HG03469 (cell line): Measurements from ENCODE around the gene CPNE6.

Source experiments
- ATAC-seq: cut with Tn5 transposase; IDR thresholded peaks from one replicate; pipeline ENCODE4 v1.9.1; 2021; ENCODE audit warnings: mild to moderate bottlenecking, moderate library complexity, moderate number of reproducible peaks; ENCODE audit not compliant: unreplicated experiment

The CPNE6 gene

GRCh38 chr14:24067133-24068082 is 4.0 kb upstream of the CPNE6 start:
- no peak for ATAC-seq

GRCh38 chr14:24068711-24069410 is 2.5 kb upstream of the CPNE6 start:
- no peak for ATAC-seq

GRCh38 chr14:24069411-24069735 is 2.0 kb upstream of the CPNE6 start:
- no peak for ATAC-seq

DNA sequence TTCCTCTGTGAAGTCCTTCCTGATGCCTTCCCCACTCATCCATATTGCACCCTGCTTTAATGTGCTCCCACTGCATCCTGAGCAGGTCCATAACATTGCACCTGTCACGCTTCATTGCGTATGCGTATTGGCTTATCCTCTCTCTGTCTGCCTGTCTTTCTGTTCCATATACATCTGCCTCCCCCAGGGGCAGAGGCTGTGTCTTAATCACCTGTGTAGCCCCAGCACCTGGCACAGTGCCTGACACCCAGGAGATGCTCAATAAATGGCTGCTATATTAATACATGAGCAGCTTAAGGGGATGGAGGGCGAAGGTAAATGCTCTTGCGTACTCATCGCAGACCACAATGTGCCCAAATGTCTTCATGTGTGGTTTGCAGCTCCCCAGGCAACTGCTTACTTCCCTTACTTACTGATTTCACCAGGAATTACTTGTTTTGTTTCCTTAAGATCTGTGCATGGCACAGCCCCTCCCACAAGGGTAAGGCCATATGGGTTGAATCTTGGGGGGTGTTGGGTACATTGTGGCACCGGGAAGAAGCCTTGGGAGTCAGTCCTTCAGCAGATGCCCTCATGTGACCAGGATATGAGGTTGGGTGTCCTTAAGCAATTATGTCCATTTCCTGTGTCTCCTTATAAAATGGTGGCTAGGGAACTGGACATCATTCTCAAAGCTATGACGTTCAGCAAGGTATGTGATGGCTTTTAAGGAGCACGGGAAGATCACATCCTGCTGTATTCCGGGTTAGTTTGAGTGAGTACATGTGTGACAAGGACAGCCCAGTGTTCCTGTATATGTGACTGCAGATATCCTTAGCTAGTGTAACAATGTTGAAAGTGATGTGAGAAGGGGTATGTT is 848 bp upstream of the CPNE6 start:
- ATAC-seq, result no peak

DNA sequence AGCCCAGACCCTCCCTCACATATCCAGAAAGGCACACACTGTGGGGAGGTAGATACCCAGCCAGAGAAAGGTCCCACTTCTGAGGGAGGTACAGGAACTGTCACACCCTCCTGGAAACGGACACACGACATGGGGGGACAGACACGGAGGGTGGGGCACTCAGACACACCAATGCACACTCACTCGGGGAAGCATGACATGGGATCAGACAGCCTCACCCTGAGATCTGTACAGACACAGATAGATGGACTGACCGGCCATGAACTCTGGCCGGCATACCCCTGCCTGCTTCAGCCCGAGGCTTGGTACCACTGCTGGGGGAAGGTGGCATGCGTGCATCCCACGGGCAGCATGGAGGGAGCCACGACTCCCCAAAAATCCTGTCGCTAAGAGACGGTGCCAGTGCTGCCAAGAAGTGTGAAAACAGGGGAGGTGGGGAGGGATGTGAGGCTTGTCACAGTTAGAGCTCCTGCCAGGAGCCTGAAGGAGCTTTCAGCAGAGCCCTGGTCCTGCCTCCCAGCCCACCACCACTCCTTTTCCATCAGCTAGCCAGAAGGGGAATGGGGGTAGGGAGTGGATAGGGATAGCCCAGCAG is 571 bp downstream of the CPNE6 start:
- ATAC-seq, result no peak

DNA sequence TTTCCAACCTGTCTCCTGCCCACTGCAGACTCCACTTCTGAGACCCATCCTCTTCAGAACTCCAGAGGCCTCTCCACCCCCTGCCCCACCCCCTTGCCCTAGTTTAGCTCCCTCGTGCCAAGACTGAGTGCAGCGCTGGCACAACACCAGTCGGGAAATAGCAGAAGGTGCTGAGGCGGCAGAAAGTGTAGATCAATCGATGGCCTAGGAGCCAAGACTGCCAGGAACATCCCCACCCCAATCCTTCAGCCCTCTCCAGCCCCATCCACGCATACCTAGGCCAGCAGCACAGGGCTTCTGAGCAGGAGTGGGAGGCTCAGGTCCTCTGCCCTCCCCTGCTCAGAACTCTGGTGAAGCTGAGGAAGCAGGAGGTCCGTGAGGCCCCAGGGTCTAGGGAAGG is 1.1 kb downstream of the CPNE6 start:
- no peak for ATAC-seq

DNA sequence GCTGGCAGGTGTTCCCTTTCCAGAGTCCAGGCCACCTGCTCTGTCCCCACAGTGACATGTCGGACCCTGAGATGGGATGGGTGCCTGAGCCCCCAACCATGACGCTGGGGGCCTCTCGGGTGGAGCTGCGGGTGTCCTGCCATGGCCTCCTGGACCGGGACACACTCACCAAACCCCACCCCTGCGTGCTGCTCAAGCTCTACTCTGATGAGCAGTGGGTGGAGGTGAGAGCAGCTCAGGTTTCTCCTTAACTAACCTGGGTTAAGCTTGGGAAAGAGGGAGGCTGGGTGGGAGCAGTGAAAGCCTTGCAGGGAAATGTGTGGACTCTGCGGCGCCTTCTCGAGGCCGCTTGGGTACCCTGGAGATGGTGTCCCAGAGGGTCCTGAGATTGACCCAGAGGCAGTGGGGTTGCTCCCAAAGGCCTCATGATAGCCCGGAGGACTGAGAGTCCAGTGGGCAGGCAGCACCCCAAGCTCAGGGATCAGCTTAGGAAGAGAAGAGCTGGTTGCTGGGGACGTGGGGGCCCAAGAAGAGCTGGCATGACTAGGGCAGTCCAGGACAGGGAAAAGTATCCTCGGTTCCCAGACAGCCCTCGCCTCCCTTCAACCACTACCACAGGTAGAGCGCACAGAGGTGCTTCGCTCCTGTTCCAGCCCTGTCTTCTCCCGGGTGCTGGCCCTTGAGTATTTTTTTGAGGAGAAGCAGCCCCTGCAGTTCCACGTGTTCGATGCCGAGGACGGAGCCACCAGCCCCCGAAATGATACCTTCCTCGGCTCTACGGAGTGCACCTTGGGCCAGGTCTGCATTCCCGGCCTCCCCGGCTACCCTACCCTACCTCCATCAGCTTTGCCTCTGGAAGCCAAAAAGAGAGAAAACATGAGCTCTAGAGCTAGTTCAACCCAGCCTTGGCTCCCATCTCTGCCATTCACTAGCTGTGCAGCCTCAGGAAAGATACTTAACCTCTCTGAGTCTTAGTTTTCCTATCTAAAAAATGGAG is 1.8 kb downstream of the CPNE6 start:
- ATAC-seq, result no peak

DNA sequence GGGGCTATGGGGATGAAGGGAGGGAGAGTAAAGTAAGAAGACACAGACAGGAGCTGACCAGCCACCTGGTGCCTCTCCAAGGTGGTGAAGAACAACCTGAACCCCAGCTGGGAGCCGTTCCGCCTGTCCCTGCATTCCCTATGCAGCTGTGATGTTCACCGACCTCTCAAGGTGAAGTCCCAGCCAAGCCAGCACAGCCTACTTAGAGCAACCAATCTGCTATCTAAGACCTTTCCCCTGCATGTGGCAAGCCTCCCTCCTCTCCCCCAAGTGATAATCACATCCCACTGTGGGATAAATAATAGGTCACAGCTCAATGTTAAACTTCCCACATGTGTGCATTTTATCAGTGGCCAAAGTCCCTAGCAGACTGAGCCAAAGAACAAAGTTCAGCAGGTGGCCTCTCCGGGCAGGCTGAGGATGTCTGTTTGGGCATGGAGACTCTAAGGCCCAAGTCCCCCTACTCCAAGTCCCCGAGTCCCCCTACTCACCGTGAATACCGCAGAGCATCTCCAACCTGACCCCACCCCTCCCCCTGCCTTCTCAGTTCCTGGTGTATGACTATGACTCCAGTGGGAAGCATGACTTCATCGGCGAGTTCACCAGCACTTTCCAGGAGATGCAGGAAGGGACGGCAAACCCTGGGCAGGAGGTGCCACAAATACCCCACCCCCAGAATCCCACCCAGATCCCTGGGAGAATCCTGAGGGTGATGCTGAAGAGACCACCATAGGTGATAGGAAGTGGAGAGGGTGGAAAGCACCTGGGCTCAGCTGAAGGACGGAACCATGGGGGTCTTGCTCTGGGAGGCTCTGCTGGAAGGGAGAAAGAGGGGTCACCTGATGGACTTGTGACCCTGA is 3.5 kb downstream of the CPNE6 start:
- ATAC-seq, result no peak

GRCh38 chr14:24075485-24076301 is 4.3 kb downstream of the CPNE6 start:
- ATAC-seq, result no peak

GRCh38 chr14:24076302-24076601 is 4.9 kb downstream of the CPNE6 start:
- no peak for ATAC-seq

DNA sequence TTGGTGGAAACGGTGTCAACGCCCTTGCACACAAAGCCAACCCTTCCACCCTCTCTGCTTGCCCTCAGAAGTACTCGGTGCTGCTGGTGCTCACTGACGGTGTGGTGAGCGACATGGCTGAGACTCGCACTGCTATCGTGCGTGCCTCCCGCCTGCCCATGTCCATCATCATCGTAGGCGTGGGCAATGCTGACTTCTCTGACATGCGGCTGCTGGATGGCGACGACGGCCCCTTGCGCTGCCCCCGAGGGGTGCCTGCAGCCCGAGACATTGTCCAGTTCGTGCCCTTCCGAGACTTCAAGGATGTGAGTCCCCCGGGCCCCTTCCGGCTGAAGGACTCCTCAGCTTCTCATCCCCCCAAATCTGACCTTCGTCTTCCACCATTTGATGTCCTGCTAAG is 5.7 kb downstream of the CPNE6 start:
- no peak for ATAC-seq

DNA sequence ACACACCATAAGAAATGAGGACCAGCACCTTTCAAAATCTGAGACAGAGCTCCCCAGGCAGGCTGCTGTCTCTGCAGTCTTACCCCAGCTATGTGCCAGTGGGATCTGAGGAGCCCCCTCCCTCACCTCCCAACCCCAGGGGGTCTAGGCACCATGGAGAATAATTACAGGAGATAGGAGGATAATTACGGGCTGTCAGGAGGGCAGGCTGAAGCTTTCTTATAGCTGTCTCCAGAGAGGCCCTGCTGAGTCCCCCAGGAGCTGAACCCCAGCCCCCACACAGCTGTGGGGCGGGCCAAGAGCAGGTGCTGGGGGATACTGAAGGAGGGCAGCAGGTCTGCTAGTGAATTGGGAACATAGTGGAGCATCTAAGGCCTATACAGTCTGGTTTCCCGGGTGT is 6.8 kb downstream of the CPNE6 start:
- ATAC-seq, result no peak

DNA sequence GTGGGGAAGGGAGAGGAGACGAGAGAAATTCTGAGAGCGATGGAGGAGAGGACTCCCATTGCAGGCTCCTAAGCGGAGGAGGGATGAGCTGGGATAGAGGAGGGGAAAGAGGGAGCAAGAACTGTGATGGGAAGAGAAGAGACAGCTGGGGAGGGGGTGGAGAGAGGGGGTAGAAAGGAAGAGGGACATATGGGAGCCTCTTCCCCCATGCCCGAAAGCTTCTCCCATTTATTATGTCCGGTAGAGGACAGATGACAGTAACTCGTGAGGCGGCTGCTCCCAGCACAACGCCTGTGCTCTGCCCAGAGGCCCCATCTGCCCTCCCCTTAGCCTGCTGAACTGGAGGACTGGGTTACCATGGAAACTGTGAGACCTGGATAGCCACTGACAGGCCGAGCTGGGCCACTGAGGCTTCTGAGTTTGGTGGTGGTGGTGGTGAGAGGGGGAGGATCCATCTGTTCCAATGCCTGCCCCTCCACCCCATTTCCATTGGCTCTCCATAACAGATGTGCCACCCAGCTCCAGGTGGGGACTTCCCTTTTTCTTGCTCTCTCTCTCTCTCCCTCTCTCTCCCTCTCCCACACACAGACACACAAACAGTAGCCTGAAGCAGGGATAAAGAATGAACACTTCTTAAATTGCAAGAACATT is 8.3 kb downstream of the CPNE6 start:
- no peak for ATAC-seq

DNA sequence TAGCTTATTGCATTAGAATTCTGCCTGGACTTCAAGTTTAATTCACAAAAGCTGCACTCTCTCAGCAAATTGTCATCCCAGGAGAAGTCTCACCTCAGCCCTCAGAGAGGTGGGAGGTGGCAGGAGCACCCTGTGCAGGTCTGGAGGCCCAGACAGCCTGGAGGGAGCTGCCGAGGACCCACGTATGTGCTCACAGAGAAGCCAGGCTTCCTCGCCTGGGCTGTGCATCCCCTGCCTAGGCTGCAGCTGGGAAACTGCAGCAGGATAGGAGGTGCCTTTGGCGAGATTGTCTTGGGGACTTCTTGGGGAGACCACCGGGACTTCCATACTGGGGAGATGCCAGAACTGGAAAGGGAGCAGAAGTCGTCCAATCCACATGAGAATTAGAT is 8.8 kb downstream of the CPNE6 start:
- no peak for ATAC-seq

- peak; percentile 88 for ATAC-seq
These were observed 9.8 kb downstream of the CPNE6 start for GRCh38 chr14:24080888-24081738.

DNA sequence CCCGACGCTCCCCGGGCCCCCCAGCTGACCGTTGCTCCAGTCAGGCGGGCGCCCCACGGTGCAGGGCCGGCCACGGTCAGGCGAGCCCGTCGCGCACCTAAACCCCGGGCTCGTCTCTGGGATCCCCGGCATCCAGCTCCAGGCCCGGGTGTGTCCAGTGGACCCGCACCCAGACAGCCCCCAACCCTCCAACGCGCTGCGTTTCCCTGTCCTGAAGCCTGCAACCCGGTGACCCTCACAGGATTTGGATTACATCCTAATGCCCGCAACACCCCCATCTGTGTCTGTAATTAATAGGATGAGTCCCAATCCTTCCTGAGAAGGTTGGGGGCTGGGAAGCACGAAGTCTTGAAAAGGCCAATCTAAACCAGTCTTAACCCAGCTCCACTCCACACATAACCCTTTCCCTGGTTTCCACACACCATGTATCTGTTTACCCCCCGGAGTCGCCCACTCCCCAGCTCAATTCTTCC is 10.4 kb downstream of the CPNE6 start:
- no peak for ATAC-seq
